Body of pancreas (tissue), 4 donors: ENCODE data around the gene OCLN. TPM values are rescaled to one million over a fixed set of nuclear protein-coding genes. Genes with fewer than 3 reads are reported as not detected.

ENCODE experiments used
- ATAC-seq: fragments of 150-250 bp; one replicate; pipeline ENCODE4 v1.9.1; 2016
- DNase-seq, 4 donors: peaks; one replicate each; pipeline ENCODE4 v3.0.0-alpha.2; 2019
- H3K27ac ChIP-seq, 4 donors: fragments of 200-600 bp; sonication (generic); 1 replicate in 3 of 4; 2 replicates in 1 of 4; pipeline versions ENCODE4 v1.5.1 to v1.6.1; 2016 to 2019; ENCODE audit warnings: mild to moderate bottlenecking in 1 of 4, mixed read lengths in 1 of 4, moderate library complexity in 1 of 4
- H3K27me3 ChIP-seq, 2 donors: fragments of 200-600 bp; sonication (generic); one replicate each; pipeline ENCODE4 v1.6.0; 2016; ENCODE audit warnings: mild to moderate bottlenecking in 1 of 2
- H3K36me3 ChIP-seq, 2 donors: fragments of 200-600 bp; sonication (generic); replicated peaks in 1 of 2; 2 replicates each; pipeline ENCODE4 v1.5.1; 2016; ENCODE audit warnings: low read depth in 2 of 2; ENCODE audit not compliant: insufficient read depth in 1 of 2
- H3K4me1 ChIP-seq: fragments of 200-600 bp; sonication (generic); one replicate; pipeline ENCODE4 v1.6.0; 2016
- H3K4me3 ChIP-seq, 2 donors: fragments of 200-600 bp; sonication (generic); 1 replicate in 1 of 2; 2 replicates in 1 of 2; pipeline ENCODE4 v1.5.1; 2016 to 2019
- H3K9me3 ChIP-seq, 3 donors: fragments of 200-600 bp; sonication (generic); 1 replicate in 2 of 3; 2 replicates in 1 of 3; pipeline ENCODE4 v1.5.1; 2016
- POLR2A ChIP-seq, 3 donors: fragments of 450-650 bp; IDR thresholded peaks; one replicate each; pipeline ENCODE4 v1.6.1; 2016; ENCODE audit warnings: antibody characterized with exemption in 3 of 3, mild to moderate bottlenecking in 2 of 3
- WGBS, 2 donors: methylation state at CpG; one replicate each; pipeline ENCODE4 v1.1.5; 2017; 5-methylcytosine and 5-hydroxymethylcytosine counted together
- intact Hi-C: fragments of 100-400 bp; cut with DNase I; formaldehyde crosslinking; loops from one replicate; pipeline ENCODE4 v1.15.1; 2023
- total RNA-seq, 2 donors: library from RNA; depleted of rRNA; stranded (reverse); fragments of >200 nt; gene quantifications; one replicate each; pipeline ENCODE4 v1.1.0, GENCODE V29; 2016
- TF ChIP-seq, protein P1 (sequence below), 7 experiments: fragments of 450-650 bp in 4 of 7; fragments of 200-600 bp in 3 of 7; sonication (generic) in 3 of 7; IDR thresholded peaks; one replicate each; pipeline ENCODE4 v1.5.1; 2016 to 2019; ENCODE audit warnings: antibody characterized with exemption in 7 of 7

OCLN gene
- total RNA-seq, 2 donors from 2014 or later = 23.1 to 63.6 TPM

DNA sequence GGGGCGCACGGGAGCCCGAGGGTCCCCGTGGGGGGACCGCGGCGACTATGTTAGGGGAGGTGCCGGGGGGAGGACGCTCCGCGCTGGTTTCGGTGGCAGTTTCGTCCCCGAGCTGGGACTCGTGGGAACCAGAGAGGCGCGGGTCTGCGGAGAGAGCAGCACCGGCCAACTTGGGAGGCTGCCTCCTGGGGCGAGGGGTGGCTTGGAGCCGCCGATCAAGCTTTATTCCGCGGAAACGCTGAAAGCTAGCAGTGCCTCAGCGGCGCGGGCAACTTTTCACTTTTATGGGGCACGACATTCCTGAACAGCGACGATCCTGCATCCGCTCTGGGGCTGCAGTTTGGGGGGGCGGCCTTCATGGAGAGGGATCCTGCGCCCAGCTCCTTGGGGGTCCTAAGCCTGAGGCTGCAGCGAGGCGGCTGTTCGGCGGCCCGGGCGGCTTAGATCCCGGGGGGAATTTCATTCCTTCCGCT lies 369 bp downstream of the OCLN start:
- TF ChIP-seq POLR2A (IDR thresholded peaks at IDR 0.05) = peak in 2 of 3 donors; percentile 82 to 88
- TF ChIP-seq, protein P1, sequence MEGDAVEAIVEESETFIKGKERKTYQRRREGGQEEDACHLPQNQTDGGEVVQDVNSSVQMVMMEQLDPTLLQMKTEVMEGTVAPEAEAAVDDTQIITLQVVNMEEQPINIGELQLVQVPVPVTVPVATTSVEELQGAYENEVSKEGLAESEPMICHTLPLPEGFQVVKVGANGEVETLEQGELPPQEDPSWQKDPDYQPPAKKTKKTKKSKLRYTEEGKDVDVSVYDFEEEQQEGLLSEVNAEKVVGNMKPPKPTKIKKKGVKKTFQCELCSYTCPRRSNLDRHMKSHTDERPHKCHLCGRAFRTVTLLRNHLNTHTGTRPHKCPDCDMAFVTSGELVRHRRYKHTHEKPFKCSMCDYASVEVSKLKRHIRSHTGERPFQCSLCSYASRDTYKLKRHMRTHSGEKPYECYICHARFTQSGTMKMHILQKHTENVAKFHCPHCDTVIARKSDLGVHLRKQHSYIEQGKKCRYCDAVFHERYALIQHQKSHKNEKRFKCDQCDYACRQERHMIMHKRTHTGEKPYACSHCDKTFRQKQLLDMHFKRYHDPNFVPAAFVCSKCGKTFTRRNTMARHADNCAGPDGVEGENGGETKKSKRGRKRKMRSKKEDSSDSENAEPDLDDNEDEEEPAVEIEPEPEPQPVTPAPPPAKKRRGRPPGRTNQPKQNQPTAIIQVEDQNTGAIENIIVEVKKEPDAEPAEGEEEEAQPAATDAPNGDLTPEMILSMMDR (IDR thresholded peaks at IDR 0.05) = no peak
- WGBS, 2 donors = 1% methylated on average over 31 of the region's 42 CpGs; no CpG with 5 or more reads in 1 of the 2 donors
- peak overlapping the region; percentile 54 to 84 for H3K4me3 ChIP-seq
- intact Hi-C loops = no loop called here
- H3K27ac ChIP-seq = peak overlapping the region; percentile 99
- H3K4me1 ChIP-seq = peaks cover 67% of the 10 kb centered on the region
- no peaks in the 10 kb centered on the region for H3K9me3 ChIP-seq
- ATAC-seq (peak; percentile 49), DNase-seq (peak in 1 of 4 donors; percentile 46)
- H3K27me3 ChIP-seq = no peaks in the 10 kb centered on the region
- no peaks in the 10 kb centered on the region for H3K36me3 ChIP-seq

DNA sequence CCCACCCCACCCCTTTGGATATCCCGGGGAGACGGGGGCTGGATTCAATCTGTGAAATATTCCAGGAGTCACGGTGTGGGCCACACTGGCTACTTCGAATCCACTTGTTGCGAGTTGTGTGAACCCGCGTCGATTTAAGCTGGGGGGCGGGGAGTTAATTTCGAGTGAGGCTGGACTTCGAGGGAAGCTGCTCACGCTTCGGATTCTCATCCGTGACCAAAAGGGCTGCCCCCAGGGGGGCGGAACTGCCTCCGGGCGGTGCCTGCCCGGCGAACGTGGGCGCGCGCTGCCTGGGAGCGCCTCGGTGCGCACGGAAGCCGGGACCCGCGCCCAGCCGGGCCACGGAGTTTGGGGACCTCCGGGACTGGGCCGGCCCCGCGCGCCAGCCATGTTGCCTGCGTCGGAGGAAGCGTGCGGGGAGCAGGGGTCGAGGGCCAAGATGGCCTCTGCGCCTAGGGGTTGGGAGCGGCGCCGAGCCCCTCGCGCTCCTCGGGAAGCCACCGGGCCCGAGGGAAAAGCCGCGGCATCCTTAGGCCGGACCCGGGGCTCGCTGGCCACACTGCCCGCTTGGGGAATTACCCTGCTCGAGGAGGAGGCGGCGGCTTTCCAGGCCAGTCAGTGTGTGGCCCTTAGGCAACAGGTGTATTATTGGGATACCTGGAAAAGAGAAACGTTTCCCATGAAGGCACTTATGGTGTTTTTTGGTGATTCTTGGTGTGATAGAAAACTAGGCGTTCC lies 975 bp downstream of the OCLN start:
- no peaks in the 10 kb centered on the region for H3K36me3 ChIP-seq
- WGBS, 2 donors = 0 to 21% methylated on average over 2 to 60 of the region's 62 CpGs
- DNase-seq = peak; percentile 59 to 67 (median 60)
- H3K27ac ChIP-seq = peak overlapping the region; percentile 99
- no peaks in the 10 kb centered on the region for H3K27me3 ChIP-seq
- H3K9me3 ChIP-seq = no peaks in the 10 kb centered on the region
- peak in 1 of 3 donors; percentile 26 for TF ChIP-seq POLR2A (IDR thresholded peaks at IDR 0.05)
- TF ChIP-seq, protein P1 (IDR thresholded peaks at IDR 0.05) = no peak
- H3K4me3 ChIP-seq = peak overlapping the region; percentile 54 to 84
- peaks cover 71% of the 10 kb centered on the region for H3K4me1 ChIP-seq
- intact Hi-C loops = no loop called here
- ATAC-seq = peak; percentile 36

DNA sequence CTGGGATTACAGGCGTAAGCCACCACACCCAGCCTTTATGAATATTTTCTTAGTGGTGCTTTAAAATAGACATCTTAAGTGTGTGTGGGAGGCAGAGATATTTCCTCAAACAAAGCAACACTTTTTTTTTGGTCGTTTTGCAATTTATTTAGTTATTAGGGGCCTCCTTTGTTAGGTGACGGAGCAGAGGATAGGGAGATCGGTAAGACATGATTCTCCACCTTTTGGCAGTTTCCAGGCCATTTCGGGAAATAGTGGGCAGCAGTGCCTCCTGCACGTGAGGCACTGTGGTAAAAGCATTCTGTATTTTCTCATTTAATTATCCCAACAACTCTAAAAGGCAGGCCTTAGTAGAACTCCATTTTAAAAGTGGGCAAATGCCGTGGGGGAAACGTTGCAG lies 1.9 kb downstream of the OCLN start:
- peak overlapping the region; percentile 99 for H3K27ac ChIP-seq
- no peaks in the 10 kb centered on the region for H3K27me3 ChIP-seq
- H3K4me3 ChIP-seq = peak overlapping the region in 1 of 2 donors; percentile 84
- intact Hi-C loops = no loop called here
- H3K9me3 ChIP-seq = no peaks in the 10 kb centered on the region
- 23 to 28% methylated on average over 8 of the region's 8 CpGs for WGBS, 2 donors
- TF ChIP-seq, protein P1 (IDR thresholded peaks at IDR 0.05) = peak in 3 of 7 experiments; percentile 18 to 26 (median 24)
- TF ChIP-seq POLR2A (IDR thresholded peaks at IDR 0.05) = no peak
- no peak for ATAC-seq
- H3K4me1 ChIP-seq = peaks cover 69% of the 10 kb centered on the region
- H3K36me3 ChIP-seq = no peaks in the 10 kb centered on the region
- DNase-seq = peak in 1 of 4 donors; percentile 23

DNA sequence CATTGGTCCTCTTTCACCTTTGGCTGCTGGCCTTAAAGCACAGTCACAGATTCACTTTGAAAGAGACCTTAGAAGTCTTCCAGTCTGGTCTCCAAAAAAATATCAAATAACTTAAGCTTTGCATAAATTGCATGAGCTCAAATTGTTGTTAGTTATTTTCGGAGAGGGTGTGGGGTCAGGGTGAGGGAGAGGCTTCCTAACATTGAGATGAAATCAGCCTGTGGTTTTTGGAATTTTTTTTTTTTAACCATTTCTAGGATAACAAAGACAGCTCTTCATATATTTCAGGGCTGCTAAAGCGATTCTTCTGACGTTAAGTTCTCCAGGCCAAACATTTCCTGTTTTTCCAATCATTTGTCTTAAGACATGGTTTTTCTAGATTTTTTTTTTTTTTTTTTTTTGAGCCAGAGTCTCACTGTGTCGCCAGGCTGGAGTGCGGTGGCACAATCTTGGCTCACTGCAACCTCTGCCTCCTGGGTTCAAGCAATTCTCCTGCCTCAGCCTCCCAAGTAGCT lies 4.5 kb downstream of the OCLN start:
- TF ChIP-seq, protein P1 (IDR thresholded peaks at IDR 0.05) = no peak
- no peak for TF ChIP-seq POLR2A (IDR thresholded peaks at IDR 0.05)
- H3K36me3 ChIP-seq = no peaks in the 10 kb centered on the region
- no peaks in the 10 kb centered on the region for H3K27me3 ChIP-seq
- intact Hi-C loops = no loop called here
- DNase-seq (no peak), ATAC-seq (no peak)
- 56 to 57% methylated on average over 5 of the region's 5 CpGs for WGBS, 2 donors
- H3K4me1 ChIP-seq = peaks cover 72% of the 10 kb centered on the region
- H3K4me3 ChIP-seq = no peak overlapping the region
- no peaks in the 10 kb centered on the region for H3K9me3 ChIP-seq
- peak overlapping the region in 3 of 4 donors; percentile 8 to 40 (median 29) for H3K27ac ChIP-seq
